ENCODE results near the gene CCDC28A.
"Not testable (repeated sequence)": the region's sequence is repeated elsewhere in the genome, so short reads cannot be mapped to it uniquely, and the experiment has no call there.

CCDC28A gene

DNA sequence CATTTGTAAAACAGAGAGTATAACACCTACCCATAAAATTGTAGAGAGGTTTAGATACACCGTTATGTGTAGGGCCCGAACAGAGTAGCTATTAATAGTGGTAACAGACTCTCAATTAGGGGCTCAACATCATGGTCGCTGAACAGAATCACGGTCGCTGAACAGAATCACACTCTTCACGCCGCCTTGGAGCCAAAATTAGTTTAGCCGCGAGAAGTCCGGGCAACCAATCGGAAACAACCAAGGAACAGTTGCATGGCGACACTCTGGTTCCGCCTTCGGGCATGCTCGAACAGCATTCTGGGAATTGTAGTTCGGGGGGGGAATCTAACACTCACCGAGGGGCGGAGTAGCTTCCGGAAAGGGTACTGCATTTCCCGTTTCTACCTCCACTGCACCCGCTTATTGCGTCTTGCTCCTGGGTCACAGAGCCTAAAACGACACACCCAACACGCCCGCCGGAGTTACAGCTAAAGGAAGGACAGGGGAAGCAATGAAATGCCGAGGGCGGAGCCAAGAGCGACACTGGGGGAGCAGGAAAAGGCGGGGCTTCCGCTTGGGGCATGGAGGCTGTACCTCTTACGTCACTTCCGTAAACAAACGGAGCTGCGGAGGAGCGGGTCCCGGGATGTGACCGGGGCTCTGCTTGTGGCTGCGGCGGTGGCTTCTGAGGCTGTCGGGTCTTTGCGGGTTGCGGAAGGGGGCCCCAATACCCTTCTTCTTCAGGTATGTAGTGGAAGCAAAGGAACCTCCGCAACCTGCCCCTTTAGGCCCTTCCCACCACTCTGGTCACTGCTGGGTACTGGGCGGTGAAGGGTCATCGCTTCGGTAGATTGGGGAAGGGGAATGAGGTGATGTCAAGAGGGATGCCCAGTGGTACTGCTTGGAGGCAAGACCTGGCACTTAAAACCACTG lies at the start of gene CCDC28A:
Gene CCDC28A, plus strand, starts transcription at position 593 of the 915 bp plus-strand sequence. CDS start 2,352 bp downstream, outside the sequence.
- FAIRE-seq, result peak; percentile 99
- peak; percentile 70 for DNase-seq (ENCODE audit: insufficient read length, low spot score)

DNA sequence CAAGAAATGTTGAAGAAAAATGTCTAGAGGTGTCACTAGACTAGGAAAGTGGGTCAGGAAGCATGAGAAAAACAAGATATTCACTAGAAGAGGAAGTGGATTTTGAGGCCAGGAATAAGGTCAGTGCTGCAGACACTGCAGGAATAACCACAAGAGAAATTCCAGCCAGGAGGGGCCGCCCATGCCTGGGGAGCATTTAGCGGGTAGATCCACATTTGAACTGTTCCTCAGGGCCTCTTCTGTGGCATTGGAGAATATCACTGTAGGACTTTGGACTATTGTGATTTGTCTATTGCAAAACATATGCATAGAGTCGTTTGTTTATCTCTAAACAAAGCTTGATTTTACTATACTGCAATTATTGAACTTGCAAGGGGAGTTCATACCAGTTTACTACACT lies 49.6 kb upstream of the CCDC28A start:
- DNase-seq (ENCODE audit: insufficient read length, low spot score), result no peak
- no peak for FAIRE-seq

DNA sequence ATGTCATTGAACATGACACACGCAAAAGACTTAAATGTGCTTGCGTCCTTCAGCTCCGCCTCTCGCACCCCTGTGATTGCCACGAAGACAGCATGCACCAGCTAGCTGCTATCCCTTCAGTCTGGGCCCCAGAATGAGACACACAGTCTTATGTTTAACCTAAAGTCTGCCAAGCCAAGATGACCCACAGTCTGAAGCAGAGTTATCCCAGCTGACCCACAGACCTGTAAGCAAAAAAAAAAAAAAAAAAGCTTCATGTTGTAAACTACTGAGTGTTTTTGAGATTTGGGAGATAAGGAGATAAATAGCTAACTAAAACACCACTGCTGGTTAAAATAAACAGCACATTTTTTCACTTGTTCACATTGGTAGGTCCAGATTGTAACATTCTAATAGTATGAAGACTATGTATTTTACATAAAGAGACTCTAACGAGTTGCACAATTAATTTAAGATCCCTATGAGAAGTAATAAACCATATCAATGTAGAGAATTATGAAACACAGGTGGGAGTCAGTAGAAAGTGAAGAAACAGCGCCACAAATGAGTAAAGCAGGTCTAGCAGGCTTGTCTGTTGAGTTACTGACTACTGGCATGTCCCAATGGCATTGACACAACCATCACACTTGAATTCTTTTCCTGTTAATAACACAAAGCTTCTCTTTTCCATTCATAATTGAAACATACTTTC lies 47.4 kb upstream of the CCDC28A start:
- no peak for DNase-seq (ENCODE audit: insufficient read length, low spot score)
- FAIRE-seq, result no peak

DNA sequence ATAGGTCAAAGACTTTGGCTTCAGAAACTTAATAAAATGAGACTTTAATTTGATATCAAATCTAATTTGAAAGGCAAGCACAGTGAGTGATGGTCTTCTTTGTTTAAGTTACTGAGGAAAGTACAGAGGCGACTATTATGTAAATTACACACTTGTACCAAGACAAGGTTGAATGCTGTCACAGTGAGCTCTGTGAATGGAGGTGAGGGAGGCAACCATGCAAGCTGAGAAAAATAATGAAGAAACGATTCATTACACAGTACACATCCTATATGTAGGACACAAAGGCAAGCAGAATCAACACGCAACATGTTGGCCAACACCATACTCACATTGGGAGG lies 46.8 kb upstream of the CCDC28A start:
- FAIRE-seq, result no peak
- no peak for DNase-seq (ENCODE audit: insufficient read length, low spot score)

DNA sequence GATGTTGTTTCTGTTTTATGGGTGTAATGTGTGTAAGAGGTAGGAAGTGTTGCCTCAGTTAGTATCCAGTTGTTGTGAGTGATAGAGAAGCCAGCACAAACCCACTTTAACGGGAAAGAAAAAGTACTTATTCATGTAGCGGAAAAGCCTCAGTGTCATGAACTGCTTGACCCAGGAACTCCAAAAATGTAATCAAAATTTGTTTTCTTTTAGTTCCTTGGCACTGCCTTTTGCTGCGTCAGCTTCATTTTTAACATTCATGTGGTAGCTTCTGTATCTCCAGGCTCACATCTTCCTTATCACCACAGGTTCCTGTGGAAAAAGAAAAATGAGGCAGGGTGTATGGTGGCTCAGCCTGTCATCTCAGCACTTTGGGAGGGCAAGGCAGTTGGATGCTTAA lies 46.4 kb upstream of the CCDC28A start:
- no peak for DNase-seq (ENCODE audit: insufficient read length, low spot score)

DNA sequence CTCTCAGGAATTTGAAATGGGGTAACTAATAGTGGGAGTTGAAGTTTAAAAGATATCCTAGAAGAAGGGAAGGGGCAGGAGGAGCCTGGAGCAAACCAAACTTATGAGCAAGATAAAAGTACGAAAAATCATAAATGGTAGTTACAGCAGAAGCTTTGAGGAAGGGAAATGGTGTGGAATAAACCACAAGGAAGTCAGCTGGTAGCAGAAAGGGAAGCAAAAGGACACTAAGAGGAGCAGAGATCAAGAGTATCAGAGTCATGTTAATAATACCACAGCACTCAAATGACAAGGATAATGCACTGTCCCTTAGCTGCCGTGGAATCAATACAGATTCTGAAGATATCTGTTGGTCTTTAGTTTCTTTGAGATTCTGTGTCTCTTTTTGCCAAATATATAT lies 44.9 kb upstream of the CCDC28A start:
- FAIRE-seq (no peak), DNase-seq (ENCODE audit: insufficient read length, low spot score) (no peak)

More for the DNA sequence above, 46.4 kb upstream of the CCDC28A start:
- FAIRE-seq, result no peak

DNA sequence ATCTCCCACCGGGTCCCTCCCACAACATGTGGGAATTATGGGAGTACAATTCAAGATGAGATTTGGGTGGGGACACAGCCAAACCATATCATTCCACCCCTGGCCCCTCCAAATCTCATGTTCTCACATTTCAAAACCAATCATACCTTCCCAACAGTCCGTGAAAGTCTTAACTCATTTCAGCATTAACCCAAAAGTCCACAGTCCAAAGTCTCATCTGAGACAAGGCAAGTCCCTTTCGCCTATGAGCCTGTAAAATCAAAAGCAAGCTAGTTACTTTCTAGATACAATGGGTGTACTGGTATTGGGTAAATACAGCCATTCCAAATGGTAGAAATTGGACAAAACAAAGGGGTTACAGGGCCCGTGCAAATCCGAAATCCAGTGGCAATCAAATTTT lies 43.5 kb upstream of the CCDC28A start:
- DNase-seq (ENCODE audit: insufficient read length, low spot score); FAIRE-seq: not testable (repeated sequence)

DNA sequence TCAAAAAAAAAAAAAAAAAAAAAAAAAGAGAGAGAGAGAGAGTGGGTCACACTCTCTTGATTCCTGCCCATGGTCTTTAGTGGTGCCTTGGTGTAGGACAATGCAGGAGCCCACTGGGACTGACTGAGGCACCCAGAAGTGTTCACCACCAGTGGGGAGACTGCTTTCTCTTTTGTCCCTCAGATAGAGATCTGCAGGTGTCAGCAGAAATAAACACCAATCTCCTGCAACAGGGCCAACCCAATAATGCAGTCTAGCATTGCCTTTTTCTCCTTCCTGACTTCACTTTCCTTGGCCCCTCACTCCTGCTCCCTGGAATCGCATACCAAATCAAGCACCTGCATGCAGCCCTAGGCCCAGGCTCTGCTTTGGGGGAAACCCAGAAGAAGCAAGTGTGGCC lies 39.0 kb upstream of the CCDC28A start:
- DNase-seq (ENCODE audit: insufficient read length, low spot score) (no peak), FAIRE-seq (no peak)

DNA sequence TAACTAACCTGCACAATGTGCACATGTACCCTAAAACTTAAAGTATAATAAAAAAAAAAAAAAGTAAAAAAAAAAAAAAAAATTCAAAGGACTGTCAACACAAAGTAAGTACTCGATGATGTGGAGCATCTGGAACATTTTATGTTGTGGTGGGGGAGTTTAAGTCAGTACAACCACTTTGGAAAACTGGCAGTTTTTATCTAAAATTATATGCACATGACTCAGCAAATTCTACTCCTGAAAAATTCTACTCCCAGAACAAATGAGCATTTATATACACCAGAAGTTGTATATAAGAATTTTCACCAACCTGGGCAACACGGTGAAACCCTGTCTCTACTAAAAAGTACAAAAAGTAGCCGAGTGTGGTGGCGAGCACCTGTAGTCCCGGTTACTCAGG lies 36.9 kb upstream of the CCDC28A start:
- DNase-seq (ENCODE audit: insufficient read length, low spot score) (no peak), FAIRE-seq (no peak)

DNA sequence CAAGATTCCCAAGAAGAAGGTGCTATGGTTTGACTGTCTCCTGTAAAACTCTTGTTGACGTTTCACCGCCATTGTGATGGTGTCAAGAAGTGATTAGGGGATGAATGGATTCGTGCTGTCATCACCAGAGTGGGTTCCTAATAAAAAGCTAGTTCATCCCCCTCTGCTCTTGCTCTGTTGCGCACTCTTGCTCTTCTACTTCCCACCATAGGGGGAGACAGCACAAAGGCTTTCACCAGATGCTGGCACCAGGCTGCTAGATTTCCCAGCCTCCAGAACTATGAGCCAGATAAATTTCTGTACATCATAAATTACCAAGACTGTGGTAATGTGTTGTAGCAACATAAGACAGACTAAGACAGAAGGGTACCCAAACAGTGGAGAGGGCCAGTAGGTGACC lies 21.6 kb upstream of the CCDC28A start:
- DNase-seq (ENCODE audit: insufficient read length, low spot score) (no peak), FAIRE-seq (no peak)

DNA sequence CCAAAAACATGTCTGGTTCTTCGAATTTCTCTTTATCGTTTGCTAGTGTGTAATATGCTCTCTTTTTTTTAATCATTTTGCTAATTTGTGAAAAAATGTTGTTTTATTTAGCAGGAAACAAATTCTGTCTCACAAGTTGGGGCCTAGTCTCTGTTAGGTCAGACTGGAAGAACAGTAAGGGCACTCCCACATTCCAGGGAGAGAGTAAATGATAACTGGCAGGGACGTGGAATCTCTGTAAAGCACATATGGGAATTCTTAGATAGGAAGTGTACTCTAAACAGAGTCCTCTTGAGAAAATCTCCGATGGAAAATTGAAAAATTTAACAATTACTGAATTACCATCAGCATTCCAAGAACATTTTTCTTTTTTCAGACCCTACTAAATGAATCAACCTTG lies 16.4 kb upstream of the CCDC28A start:
- FAIRE-seq (peak; percentile 35), DNase-seq (ENCODE audit: insufficient read length, low spot score) (no peak)

DNA sequence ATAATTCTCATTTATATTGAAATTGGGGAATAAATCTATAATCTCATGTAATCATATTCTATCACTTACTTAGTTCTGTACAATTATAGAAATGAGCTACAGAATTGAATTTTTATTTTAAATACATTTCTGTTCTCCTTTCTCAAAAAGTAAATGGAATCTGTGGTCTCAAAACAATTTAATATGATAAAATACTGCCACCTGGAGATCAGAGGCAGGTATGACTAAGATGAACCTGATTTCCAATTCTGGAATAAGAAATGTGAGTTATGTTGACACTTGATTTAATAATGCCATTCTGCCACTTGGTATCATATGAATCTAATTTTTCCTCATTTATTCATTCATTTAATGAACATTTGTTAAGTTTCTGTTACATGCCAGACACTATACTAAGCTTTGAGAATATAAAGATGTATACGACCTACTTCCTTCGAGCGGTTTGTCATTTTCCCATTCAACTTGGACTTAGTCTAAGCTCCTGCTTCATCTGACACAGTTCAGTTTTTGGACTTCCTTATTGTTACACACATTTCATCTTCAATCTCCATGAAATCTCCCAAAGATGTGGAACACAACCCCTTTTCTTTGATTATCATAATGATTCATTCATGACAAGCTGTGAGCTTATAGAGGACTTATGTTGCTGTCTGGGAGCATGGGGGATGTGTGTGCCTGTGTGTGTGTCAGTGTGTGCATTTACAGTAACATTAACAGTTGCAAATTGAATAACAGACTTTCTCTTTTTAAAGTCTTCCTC lies 7.5 kb upstream of the CCDC28A start:
- FAIRE-seq (no peak), DNase-seq (ENCODE audit: insufficient read length, low spot score) (no peak)

DNA sequence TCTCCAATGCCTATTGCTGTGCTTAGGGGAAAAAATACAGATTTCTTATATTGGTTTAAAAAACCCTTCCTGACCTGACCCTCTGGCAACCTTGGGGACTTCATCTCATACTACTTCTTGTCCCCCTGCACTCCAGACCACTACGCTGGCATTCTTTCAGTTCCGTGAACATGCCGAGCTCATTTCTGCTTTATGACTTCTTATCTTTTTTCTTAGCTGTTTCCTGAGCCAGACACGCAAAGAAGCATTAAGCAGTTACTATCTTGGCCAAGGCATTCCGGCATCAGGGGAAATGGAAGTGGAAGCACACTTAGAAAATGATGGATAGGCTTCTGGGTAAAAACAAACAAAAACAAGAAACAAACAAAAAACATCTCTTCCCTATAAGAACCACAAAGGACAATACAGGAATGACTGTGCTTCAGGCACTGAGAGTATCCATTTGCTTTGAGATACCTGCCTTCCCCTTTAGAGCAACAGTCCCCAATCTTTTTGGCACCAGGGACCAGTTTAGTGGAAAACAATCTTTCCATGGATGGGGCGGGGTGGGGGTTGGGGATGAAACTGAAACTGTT lies 4.4 kb upstream of the CCDC28A start:
- DNase-seq (ENCODE audit: insufficient read length, low spot score), result peak; percentile 3
- peak; percentile 42 for FAIRE-seq

DNA sequence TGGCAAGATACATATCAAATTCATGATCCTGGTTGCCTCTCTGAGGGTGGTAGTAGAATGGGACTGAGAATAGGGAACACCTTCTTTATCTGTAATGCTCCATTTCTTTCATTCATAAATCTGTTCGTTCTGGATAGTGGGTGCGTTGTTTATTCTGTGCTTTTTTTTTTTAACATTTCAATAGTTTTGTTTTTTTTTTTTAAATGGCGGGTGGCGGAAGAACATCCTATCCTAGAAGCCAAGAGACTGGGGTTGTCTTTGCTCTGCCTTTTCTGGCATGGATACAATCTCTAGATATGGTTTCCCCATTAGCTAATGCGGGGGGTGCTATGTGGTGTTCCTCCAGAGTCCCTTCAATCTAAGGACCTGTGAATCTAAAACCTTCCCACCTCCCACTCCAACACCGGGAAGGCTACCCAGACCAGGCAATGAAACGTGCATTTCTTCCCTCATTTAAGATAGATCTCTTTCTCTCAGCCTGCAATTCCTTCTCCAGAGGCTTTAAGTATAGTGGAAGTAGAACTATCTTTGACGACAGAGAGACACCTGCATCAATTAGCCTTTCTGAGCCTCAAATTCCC lies 883 bp upstream of the CCDC28A start:
- no peak for FAIRE-seq
- DNase-seq (ENCODE audit: insufficient read length, low spot score), result no peak

DNA sequence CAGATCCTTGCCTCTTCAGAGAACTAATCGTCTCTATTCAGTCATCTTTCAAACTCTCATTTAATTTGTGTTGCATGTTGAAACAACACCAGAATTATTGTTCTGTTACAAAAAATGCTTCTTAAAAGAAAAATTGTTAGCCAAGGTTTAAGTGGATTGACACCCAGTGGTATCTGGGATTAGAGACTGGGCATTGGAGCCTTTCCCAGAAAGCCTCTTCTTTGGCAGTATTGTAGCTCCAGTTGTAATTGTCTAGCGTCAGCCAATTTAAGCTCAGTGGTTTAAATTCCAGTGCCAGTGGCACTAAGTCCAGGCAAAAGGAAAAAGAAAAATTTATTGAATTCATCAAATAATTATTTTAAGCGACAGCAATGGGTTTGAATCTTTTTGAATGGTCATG lies 801 bp downstream of the CCDC28A start:
- DNase-seq (ENCODE audit: insufficient read length, low spot score) (no peak), FAIRE-seq (no peak)

DNA sequence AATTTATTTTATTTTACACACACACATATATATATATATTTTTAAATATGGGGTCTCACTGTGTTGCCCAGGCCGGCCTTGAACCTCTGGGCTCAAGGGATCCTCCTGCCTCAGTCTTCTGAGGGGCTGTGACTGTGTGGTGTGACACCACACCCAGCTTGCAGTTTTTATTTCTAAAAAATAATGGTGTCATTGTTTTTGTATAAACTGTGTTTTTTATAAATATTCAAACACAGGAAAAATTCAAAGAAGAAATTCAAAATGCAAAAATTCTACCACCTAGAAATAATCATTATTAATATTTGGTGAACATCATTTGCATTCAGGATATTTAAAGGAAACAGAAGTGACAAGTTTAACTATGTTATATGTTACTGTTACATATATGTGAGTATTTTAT lies 3.1 kb downstream of the CCDC28A start:
- no peak for DNase-seq (ENCODE audit: insufficient read length, low spot score)
- no peak for FAIRE-seq

DNA sequence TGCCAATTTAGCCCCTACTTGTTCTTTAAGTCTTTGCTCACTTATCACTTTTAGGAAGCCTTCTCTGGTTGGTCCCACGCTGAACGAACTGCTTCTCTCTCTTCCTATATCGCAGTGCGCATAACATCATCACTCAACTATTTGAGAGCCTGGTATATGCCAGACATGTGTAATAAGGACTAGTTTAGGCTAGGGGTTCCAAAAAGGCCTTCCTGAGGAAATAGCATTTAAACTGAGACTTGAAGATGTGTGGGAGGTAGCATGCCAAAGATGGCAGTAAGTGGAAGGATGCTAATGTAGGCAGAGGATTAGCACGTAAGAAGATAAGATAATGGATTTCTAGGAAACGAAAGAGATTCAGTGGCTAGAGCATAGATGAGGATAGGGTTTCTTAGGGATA lies 4.8 kb downstream of the CCDC28A start:
- FAIRE-seq, result no peak

DNA sequence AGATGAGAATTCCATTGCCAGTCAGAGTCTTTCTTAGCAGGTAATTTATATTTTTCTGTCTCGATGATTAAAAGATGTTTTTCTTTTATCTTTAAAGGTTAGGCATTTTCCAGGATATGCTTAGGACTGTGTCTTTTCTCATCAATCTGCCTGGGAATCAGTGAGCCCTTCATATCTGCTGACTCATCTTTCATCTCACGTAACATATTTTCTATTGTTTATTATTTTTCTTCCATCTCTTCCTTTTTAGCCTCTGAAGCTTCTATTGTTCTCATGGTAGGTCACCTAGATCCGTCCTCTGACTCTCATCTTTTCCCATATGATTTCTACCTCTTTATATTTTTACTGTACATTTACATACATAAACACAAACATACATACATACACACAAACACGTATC lies 8.7 kb downstream of the CCDC28A start:
- DNase-seq (ENCODE audit: insufficient read length, low spot score) (no peak), FAIRE-seq (no peak)

More for the DNA sequence above, 4.8 kb downstream of the CCDC28A start:
- no peak for DNase-seq (ENCODE audit: insufficient read length, low spot score)

DNA sequence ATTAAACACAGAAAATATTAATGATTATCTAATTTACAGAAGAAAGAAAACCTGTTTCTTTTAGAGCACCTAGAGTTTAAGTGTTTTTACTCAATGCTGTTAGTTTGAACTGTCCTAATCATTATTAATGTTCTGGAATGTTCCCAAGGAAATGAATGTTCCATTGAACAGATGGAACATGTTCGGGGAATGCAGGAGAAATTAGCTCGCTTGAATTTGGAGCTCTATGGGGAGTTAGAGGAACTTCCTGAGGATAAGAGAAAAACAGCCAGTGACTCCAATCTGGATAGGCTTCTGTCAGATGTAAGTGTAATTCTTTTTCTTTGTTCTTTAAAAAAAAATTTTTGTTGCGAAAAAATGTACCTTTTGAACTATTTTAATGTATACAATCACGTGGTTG lies 11.5 kb downstream of the CCDC28A start:
- FAIRE-seq, result no peak
- no peak for DNase-seq (ENCODE audit: insufficient read length, low spot score)

DNA sequence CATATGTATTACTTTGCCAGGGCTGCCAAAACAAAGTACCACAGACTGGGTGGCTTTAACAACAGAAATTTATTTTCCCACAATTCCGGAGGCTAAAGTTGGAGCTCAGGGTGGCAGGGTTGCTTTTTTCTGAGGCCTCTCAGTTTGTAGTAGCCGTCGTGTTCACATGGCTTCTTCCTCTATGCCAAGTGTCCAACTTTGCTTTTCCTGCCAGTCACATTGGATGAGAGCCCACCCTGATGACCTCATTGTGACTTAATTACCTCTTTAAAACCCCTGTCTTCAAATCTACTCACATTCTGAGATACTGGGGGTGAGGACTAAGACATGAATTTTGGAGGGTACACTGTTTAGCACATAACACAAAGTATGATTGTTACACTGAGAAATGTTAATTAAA lies 12.4 kb downstream of the CCDC28A start:
- DNase-seq (ENCODE audit: insufficient read length, low spot score), result no peak

DNA sequence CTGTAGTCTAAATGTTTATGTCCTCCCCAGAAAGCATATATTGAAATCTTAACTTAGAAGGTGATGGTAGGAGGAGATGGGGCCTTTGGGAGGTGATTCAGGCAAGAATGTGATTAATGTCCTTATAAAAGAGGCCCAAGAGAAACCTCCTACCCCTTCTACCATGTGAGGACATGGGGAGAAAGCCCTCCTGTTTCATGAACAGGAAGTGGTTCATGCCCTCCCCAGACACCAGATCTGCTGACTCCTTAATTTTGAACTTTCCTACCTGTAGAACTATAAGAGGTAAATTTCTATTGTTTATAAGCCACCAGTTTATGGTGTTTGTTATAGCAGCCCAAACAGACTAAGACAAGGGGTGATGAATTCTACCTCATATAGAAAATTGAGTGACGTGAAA lies 13.6 kb downstream of the CCDC28A start:
- DNase-seq (ENCODE audit: insufficient read length, low spot score) (no peak), FAIRE-seq (peak; percentile 76)

More for the DNA sequence above, 12.4 kb downstream of the CCDC28A start:
- no peak for FAIRE-seq

All from GM19239 (cell line).